NCI-H187 (cell line): Measurements from ENCODE around the gene ATP13A3.
"Not testable (repeated sequence)": the region's sequence is repeated elsewhere in the genome, so short reads cannot be mapped to it uniquely, and the experiment has no call there.

Source experiments
- DNase-seq, 2 experiments: peaks; one replicate each; lab custom pipeline; 2025; lab: John Stamatoyannopoulos, UW

The ATP13A3 gene

DNA sequence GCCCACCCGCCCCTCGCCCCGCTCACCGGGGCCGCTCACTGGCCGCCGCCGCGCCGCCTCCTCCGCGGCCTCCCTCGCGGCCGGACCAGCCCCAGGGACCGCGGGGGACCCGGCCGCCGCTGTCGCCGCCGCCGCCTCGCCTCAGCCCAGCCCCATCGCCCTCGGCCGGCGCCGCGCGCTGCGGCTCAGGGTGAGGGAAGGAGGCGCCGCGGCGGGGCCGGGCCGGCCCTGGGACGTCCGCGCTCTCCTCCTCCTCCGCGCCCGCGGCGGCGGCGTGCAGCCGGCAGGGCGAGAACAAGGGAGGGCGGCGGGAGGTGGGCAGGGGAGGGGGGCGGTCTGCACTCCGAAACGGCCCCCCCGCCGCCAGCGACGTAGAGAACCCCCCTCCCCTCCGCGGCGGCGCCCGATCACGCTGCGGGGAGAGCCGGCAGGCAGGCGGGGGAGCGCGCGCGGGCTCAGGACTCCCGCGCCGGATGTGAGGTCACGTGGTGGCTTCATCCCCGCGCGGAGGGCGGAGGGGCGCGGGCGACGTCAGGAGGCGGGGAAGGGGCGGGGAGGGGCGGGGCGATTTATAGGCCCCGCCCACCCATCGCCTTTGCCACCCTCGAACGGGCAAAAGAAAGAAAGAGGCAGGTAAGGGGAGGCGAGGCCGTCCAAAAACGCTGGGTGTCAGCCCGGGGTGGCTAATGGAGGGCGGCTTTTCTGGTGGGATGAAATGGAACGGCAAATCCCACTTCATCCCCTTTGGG, at the start of gene ATP13A3:
Gene ATP13A3, minus strand, starts transcription at position 463 of the 749 bp plus-strand sequence. CDS start 24,812 bp downstream, outside the sequence.
- DNase-seq = peak; percentile 86 to 87

DNA sequence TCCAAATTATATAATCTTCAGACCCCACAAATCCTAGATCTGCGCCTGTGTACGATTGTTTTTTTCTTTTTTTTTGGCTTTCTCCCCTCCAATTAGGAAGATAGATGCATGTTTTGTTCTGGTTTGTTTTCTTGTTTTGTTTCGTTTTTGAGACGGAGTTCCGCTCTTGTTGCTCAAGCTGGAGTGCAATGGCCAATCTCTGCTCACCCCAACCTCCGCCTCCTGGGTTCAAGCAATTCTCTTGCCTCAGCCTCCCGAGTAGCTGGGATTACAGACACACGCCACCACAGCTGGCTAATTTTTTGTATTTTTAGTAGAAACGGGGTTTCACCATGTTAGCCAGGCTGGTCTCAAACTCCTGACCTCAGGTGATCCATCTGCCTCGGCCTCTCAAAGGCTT, 48.4 kb upstream of the ATP13A3 start:
- not testable (repeated sequence) for DNase-seq

DNA sequence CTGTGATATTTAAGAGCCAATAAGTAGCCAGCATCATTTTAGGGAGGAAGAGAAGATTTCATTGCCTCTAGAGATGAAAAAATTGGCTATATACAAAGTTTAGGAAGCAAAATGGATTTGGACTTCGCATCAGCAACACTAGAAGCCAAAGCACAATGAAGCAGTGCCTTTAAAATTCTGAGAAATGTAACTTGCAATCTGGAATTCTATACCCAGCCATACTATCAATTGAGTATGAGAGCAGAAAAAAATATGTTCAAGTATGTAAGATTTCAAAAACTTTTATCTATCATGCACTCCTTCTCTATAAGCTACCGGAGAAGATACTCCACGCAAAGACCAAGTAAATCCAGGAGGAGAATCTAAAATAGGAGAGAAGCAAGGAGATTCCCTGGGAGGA, 47.4 kb upstream of the ATP13A3 start:
- no peak for DNase-seq

DNA sequence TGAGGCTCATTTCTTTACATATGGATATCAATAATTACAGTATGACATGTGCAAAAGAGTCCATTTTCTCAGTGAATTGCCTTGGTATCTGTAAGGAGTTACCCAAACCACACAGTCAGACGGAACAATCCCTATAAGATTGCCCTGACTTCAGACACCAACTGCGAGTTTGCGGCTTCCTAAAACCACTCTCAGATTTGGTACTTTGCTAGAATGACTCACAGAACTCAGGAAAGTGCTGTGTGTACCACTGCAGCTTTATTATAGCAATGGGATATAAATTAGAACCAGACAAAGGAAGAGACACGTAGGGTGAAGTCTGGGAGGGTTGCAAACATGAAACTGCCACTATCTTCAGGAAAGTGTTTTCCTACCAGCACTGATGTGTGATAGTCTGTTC, 45.8 kb upstream of the ATP13A3 start:
- DNase-seq = no peak

DNA sequence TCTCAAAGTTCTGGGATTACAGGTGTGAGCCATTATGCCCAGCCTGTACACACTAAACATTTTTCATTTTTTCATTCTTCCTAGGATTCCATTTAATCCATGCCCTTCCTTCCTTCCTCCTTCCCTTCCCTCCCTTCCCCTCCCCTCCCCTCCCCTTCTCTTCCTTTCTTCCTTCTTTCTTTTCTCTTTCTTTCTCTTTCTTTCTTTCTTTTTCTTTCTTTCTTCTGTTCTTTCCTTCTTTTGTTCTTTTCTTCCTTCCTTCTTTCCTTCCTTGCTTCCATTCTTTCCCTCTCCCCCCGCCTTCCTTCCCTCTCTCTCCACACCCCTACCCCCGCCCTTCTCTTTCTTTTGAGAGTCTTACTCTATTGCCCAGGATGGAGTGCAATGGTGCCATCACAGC, 40.9 kb upstream of the ATP13A3 start:
- no peak for DNase-seq

DNA sequence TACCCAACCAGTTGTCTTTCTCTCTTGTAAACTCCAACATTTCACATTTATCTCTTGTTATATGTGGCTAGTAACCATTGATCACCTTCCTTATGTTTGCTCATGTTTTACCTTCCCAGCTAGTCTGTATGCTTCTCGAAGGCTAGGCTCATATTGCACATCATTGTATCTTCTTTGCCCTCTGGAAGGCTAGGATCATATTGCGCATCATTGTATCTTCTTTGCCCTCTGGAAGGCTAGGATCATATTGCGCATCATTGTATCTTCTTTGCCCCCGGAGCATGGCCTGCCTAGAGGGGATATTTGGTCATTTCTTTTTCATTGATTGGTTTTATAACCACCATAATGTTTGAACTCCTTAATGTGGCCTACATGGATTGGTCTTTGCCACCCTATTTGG, 39.4 kb upstream of the ATP13A3 start:
- no peak for DNase-seq

DNA sequence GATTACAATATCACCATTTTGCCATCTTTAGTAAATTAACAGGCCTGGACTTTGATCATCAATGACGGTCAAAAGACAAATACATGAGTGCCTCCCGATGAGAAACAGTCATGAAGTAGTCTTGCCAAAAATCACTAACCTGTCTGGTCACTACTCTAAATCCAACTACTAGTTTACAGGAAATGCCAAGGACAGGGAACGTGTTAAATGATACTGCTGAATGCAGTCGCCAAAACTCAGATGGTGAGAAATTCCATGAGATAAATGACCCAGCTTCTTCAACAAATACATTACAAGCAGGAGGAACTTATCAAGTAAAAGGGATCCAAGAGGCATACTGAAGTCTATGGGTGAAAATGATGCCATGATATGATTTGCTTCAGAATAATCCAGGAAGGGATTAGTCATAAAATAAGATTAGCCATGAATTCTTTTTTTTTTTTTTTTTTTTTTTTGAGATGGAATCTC, 35.8 kb upstream of the ATP13A3 start:
- no peak for DNase-seq

DNA sequence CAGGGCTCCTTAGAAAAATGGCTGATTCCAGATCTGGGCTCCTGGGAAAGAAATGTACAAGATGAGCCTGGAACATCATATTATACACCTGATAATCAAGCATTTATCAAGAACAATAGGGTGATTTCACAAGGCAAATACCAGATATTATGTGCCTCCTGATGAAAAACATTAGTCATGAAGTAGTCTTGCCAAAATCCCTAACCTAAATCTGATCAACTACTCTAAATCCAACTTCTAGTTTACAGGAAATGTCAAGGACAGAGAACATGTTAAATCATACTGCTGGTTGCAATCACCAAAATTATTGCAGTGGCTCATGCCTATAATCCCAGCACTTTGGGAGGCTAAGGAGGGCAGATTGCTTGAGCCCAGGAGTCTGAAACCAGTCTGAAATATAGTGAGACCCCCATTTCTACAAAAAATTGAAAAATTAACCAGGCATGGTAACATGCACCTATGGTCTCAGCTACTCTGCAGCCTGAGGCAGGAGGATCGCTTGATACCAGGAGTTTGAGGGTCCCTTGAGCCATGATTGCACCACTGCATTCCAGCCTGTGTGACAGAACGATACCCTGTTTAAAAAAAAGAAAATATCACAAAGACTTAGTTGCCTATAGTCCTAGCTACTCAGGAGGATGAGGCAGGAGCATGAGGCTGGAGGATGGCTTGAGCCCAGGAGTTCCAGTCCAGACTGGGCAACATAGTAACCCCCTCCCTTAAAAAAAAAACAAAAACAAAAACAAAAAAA, 34.9 kb upstream of the ATP13A3 start:
- no peak for DNase-seq

DNA sequence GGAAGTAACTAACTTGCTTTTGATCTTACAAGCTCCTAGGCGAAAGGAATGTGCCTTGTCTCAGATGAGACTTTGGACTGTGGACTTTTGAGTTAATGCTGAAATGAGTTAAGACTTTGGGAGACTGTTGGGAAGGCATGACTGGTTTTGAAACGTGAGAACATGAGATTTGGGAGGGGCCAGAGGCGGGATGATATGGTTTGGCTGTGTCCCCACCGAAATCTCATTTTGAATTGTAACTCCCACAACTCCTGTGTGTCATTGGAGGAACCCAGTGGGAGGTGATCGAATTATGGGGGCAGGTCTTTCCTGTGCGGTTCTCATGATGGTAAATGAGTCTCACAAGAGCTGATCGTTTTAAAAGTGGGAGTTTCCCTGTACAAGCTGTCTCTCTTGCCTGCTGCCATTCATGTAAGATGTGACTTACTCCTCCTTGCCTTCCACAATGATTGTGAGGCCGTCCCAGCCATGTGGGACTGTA, 33.9 kb upstream of the ATP13A3 start:
- not testable (repeated sequence) for DNase-seq

DNA sequence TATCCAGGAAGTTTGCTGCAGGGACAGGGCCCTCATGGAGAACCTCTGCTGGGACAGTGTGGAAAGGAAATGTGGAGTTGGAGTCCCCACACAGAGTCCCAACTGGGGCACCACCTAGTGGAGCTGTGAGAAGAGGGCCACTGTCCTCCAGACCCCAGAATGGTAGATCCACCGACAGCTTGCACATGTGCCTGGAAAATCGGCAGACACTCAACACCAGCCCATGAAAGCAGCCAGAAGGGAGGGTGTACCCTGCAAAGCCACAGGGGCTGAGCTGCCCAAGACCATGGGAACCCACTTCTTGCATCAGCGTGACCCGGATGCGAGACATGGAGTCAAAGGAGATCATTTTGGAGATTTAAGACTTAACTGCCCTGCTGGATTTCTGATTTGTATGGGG, 33.4 kb upstream of the ATP13A3 start:
- not testable (repeated sequence) for DNase-seq

DNA sequence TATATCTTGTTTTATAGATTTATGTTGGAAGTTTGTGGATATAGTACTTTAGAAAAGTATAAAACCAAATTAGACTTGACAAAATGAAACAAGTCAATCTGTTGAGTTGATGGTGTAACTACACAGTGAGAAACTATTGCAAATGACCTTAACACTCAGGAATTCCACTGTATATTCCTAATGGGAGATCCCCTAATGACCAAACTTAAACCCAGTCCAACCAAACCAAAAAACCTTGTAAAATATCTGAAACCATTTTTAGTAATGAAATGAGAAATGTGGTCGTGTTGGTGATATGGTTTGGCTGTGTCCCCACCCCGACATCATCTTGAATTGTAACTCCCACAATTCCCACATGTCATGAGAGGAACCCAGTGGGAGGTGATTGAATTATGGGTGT, 31.9 kb upstream of the ATP13A3 start:
- DNase-seq = no peak

DNA sequence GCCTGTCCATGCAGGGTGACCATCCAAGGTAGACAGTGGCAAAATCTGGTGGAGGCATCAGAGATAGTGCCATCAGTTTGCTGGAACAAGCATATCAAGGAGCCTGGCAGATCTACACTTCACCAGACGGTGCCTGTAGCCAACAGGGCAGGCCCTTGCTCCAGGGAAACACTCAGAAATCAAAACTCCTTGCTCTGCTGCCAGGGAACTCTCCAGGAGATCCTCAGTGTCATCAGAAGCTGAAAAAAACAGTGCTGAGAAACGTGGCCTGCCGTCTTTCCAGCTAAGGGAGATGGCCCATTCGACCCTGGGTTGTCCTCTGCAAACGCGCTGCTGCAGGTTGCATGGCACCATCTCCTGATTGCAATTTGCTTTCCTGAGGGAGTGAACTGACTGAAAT, 30.5 kb upstream of the ATP13A3 start:
- no peak for DNase-seq

DNA sequence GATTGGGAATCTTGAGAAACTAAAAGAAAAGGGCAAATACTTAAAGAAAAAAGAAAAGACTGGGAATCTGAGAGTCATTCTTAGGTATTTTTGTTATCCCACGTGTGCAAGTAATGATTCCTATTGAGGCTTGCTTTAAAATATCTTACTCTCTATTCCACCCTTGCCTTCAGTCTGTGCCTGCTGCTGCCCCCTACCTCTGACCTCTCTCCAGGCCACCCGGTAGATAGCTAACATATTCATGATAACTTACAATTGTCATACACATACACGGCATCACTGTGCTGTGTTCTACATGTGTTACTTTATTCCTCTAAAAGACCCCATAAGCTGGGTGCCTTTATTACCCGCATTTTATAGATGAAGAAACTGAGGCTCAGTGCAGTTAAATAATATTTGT, 27.8 kb upstream of the ATP13A3 start:
- DNase-seq = no peak

DNA sequence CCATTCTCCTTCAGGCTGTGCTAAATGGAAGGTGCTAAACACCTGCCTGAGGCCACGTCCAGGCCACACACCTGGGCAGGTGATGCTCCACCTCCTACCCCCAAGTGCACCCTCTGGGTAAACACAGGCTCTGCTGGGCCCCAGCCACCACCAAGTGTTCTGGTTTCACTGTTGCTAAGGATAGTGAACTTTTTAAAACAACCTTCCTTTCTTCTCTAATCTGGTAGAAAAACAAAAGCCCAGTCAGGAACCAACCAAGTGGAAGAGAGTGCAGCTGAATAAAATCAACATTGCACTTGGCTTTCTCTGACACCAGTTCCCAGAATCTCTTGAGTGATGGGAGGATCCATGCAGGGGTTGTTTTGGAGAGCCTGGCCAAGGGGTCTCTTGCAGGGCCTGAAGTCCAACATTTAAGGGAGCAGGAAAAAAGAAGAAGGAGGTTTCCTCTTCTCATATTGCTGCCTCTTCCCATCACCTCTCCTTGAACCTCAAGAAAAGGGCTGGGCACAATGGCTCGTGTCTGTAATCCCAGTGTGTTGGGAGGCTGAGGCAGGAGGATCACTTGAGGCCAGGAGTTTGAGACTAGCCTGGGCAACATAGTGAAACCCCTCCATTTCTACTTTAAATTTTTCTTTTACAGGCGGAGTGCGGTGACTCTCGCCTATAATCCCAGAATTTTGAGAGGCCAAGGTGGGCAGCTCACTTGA, 26.2 kb upstream of the ATP13A3 start:
- DNase-seq = peak in 1 of 2 experiments; percentile 36

DNA sequence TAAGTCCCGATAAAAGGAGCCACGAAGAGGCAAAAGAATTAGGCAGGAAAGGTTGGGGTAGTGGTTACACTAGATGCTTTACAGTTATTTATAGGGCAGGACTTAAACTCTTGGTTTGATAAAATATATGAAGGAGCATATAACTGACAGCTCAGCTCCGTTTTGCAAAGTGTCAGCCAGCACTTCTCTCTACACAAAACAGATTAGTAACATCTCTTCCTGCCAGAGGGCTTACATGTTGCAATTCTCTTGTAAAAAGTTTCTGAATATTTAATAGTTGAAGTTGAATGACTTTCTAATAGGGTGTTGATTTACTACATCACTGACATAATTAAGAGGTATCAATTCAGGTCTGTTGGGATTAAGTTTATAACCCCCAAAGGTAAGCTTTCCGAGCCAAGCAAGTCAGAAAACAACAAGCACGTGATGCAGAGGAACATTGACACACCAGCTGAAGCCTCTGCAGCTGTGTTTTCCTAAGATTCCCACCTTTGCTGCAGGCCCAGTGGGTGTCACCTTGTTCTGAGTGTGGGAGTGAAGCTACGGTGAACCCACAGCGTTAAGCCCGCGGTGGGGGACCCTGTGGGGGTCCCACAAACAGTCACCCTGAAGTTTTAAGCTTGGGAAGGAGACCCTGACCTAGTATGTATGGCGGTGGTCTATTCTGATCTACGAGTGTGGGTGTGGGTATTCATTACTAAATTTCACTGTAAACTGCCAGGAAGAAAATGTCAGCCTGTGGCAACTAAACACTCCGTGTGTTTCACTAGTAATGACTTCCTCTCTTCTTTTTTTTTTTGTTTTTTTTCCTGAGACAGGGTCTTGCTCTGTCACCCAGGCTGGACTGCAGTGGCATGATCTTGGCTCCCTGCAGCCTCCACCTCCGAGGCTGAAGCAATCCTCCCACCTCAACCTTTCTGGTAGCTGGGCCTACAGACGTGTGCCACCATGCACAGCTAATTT, 22.0 kb upstream of the ATP13A3 start:
- DNase-seq = no peak

DNA sequence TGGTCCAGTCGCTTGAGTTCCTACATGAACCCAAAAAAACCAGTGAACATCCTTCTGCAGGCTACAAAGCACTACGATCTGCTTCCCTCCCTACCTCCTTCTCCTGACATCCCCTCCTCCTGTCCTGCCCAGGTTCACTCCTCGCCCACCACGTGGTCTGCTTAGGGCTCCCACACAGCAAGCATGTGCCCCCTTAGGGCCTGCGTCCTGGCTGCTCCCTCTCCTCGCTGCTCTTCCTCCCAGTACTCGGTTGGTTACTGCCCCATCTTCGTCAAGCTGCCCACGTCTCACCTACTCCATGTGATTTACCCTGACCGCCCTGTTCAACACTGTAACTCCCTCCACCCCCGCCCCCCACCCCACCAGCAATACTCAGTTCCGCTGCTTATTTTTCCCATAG, 20.8 kb upstream of the ATP13A3 start:
- DNase-seq = no peak

DNA sequence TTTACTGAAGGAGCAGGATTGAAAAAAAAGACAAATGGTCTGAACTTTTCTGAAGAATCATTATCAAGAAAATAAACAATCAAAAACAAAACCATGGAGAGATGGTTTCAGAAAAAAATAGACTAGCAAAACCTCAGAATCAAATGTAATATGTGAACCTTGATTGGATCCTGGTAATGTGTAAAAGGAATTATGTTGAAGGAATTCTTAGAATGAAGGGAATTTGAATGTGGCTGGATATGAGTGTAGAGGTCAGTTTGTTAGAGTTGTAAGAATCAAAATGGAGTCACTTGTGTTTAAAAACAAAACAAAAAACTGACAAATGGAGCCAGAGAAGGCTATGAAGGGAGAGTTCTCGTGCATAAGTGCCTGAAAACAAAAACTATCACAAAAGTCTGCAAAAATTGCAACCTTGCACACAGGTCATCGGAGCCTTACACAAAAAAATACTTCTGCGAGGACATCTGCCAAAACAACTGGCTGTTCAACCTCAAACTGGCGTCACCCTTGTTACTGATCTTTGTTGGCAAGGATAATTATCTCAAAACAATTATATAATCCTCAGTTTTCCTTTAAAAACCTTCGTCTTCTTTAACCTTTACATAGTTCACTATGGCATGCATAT, 19.1 kb upstream of the ATP13A3 start:
- DNase-seq = no peak

DNA sequence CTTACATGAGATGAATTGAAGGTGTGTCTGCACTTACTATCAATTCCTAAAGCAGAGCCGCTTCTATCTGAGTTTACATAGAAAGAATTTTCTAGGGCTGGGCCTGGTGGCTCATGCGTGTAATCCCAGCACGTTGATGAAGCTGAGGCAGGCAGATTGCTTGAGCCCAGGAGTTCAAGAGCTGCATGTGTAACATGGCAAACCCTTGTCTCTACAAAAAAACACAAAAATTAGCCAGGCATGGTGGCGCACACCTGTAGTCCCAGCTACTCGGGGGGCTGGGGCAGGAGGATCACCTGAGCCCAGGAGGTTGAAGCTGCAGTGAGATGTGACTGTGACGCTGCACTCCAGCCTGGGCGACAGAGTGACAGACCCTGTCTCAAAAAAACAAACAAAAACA, 18.1 kb upstream of the ATP13A3 start:
- no peak for DNase-seq

DNA sequence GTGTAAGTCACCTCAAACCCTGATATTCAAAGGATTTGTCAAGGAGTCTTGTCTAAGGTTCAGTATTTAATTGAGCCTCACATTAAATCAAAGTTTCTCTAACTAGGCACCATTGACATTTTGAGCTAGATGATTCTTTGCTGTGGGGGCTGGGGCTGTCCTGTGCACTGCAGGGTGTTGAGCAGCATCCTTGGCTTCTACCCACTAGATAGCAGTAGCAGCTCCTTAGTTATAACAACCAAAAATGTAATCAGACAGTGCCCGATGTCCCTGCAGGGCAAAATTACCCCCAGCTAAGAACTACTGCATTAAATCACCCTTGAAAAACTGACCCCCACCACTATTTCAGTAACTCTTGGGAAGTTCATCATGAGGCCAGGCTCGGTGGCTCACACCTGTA, 17.3 kb upstream of the ATP13A3 start:
- no peak for DNase-seq

DNA sequence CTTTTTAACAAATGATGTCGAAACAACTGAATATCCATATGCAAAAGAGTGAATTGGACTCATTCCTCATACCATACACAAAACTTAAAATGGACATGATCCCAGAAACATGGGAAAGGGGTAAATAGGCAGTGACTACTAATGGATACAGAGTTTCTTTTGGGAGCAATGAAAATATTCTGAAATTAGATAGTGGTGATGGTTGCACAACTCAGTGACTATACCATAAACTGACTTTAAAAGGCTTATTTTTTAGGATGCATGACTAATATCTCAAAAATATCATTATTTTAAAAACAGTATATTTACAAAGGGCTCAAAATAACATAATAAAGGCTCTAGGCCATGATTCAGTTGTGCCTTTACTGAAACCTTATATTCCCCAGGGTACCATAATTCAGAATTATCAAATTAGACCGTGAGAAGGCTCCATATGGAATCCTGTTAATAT, 16.3 kb upstream of the ATP13A3 start:
- no peak for DNase-seq

DNA sequence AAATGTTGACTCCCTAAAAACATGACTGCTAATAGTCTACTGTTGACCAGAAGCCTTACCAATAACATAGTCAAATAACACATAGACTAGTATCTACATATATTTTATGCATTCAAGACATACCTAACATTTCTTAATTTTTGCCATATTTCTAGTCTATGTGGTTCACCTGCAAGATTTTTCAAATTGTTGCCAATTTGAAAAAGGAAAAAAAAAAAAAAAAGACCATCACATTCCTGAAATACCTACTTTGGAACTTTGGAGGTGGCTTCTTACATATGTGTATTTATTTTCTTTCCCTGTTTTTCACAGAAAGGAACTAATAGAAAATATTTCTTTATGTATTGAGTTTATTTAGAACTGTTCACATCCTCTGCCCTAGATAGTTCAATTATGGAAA, 13.4 kb upstream of the ATP13A3 start:
- no peak for DNase-seq
